NCI-H146 treated with DMSO at 0.1 percent for 48 hours (cell line): ENCODE measurements around the gene TBL2.
"Not testable (repeated sequence)": the region's sequence is repeated elsewhere in the genome, so short reads cannot be mapped to it uniquely, and the experiment has no call there.

ENCODE experiments used
- DNase-seq: peaks from one replicate; lab custom pipeline; 2025; ENCODE audit not compliant: unreplicated experiment; lab: John Stamatoyannopoulos, UW

TBL2 gene

GRCh38 chr7:73537051-73537450 lies 41.3 kb downstream of the TBL2 start:
- no peak for DNase-seq

DNA sequence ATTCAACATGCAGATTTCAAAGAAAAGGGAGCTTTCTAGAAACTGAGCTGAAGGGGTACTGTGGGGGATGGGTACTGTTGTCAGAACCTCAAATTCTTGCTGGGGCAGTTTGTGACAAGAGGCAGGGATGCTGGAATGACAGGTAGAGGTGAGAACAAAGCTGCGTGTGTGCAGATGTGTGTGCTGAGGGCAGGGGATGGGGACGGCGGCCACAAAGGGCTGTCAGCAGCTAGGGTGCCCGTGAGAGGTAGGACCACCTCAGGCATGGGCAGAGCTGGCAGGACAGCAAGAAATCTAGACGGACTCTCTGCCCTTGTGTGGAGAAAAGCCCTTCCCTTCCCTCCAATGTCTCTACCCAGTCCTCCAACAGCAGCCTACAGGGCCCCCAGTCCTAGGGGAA lies 41.9 kb downstream of the TBL2 start:
- DNase-seq: no peak

- not testable (repeated sequence) for DNase-seq
These were observed 42.5 kb downstream of the TBL2 start for GRCh38 chr7:73535918-73536317.

GRCh38 chr7:73533742-73534141 lies 44.6 kb downstream of the TBL2 start:
- DNase-seq: no peak

DNA sequence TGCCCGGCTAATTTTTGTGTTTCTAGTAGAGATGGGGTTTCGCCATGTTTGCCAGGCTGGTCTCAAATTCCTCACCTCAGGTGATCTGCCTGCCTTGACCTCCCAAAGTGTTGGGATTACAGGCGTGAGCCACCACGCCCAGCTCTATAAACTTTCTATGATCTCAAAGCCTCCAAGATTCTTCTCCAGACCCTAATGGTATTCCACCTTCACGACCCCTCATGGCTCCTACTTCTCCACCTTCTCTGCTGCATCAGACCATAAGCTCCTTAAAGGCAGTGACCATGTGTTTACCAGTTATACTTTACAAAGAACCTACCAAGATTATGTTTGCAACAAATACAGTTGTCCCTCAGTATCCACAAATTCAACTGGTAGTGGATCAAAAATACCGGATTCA lies 46.2 kb downstream of the TBL2 start:
- DNase-seq: no peak

GRCh38 chr7:73530800-73531199 lies 47.6 kb downstream of the TBL2 start:
- DNase-seq: no peak

GRCh38 chr7:73526896-73527821 lies 51.2 kb downstream of the TBL2 start:
- DNase-seq: peak; percentile 81

GRCh38 chr7:73526158-73526494 lies 52.3 kb downstream of the TBL2 start:
- DNase-seq: not testable (repeated sequence)

DNA sequence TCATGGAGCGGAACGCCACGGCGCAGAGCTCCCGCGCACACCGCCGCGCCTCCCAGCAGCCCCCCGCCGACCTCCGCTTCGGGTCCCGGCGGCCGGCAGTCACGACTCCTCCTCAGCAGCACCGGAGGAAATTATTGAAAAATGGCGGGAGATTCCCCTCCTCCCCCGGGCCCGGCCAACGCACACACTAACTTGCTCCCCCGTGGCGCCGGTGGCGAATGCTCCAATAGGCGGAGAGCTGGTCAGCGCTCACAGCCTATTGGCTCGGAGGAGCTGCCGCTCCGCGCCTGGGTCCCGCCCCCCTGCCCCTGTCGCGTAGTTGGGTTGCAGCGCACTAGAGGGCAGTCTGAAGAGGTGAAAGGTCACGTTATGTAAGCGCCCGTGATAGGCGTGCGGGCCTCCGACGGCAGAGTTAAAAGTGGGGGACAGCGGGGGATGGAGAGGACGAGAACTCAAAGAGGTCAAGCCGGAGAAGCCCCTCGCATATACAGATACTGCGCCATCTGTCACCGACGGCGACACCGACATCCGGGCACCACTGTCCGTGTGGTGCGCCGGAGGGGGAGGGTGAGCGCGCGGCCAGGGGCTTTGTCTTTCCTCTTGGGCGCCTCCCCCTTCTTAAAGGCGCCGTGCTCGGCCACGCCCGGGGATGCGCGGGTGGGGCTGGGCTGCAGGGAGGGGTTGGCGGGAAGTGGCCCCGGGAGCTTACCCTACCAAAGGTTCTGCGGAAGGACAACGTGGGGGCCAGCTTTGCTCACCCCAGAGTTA lies 56.1 kb downstream of the TBL2 start, which contains the start of gene BAZ1B:
Gene BAZ1B, minus strand, starts transcription at position 189 of the 768 bp plus-strand sequence. CDS start 360 bp downstream, outside the sequence.
- DNase-seq: peak; percentile 94

DNA sequence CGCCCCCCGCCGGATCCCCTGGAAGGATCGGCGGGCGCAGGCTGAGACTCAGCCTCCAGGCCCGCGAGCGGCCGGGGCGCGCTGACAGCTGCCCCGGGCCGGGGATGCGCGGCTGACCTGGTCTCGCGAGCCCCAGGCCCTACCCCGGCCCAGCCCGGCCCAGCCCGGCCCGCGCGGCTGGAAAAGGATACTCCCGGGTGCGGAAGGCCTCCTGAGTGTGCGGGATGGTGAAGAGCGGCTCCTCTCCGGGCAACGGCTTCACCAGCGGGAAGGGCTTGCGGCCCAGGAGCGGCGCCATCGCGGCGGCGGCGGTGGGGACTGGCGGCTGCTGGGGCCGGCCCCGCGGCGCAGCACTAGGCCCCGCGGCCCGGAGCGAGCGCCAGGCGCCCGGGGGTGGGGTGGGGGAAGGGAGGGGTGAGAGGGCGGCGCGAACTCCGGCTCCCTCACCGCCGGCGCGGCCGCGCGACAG lies 56.7 kb downstream of the TBL2 start:
- no peak for DNase-seq

DNA sequence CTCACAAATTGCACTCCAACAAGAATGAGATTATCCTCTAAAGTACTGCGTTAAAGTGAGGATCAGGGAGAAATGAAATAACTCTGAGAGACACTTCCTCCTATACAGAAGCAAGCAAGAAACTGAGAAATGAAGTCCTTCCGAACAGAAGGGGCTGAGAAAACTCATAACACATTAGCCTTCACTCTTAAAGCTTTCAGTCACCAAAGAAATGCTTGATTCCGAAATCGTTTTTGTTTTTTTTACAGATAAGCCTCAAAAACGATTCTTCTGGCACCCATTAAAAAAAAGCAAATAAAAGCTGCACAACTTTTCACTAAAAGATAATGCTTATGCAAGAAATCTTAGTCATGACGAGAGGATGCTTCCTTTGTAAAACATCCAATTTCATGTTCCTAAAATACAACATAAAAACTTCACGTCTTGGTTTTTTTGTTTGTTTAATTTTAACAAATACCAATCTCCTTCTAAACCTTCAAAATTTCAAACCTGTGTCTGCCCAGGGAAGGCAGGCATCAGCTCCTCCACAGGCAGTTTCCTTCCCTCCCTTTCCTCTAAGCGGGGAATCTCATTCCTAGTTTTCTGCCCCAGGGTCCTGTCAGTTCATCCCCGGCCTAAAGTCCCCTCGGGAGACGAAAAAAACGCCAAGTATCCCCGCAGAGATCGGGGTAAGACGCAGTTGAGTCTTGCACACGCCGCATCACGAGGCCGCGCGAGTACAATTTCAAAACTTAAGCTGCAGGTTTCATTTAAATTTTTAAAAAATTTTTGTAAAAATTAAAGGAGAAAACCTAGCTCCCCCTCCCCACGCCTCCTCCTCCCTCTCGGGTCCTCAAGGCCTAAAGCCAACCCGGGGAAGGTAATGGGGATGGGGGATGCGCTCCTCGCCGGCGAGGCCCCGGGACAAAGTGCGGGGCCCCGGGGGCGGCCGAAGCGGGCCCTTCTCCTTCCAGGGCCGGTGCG lies 57.4 kb downstream of the TBL2 start:
- peak; percentile 26 for DNase-seq

- no peak for DNase-seq
These were observed 58.3 kb downstream of the TBL2 start for GRCh38 chr7:73519867-73520672.

DNA sequence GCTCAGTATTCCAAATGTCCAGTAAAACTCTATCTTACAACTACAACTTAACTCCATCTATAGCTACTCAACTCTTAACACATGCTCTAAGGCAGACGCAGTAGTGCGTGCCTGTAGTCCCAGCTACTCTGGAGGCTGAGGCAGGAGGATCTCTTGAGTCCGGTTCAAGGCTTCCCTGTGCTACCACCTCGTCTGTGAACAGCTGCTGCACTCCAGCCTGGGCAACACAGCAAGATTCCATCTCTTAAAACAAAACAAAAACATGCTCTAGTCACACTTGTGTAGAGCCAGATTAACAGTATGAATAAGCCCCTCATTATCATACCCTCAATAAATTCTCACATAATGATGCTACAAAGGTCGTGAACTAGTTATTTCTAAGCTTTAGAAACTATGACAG lies 59.9 kb downstream of the TBL2 start:
- no peak for DNase-seq
